ENCODE measurements around the gene LPAR2. TPM values are rescaled to one million over a fixed set of nuclear protein-coding genes. Genes with fewer than 3 reads are reported as not detected.

Gene LPAR2
- total and polyA plus RNA-seq, 2 donors (not counting 3 experiments of a cell fraction or from before 2014, with no cell fraction given), result 4.7 to 5.0 TPM

DNA sequence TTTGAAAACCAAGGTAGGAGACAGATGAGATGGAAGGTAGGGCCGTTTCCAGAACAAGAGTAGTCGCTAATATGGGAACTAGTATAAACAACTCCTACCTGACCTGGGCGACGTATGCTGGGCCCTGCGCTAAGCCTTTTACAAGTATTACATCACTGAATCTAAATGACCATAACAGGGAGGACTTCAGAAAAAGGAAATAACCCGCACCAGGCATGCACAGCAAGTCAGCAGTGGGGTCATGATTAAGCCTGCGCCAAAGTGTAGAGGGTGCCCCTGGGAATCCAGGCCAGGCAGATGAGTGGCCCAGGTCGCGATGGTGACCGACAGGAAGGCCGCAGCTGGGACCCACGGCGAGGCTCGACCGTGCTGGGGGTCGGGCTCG lies 34.8 kb upstream of the LPAR2 start:
- no peaks in the 10 kb centered on the region for H3K9me1 ChIP-seq (replicated peaks; ENCODE audit: control insufficient read depth, extremely low read depth, insufficient read depth, low read length)

More for the DNA sequence above, 34.8 kb upstream of the LPAR2 start:
- peak overlapping the region; percentile 77 for H3K27ac ChIP-seq (ENCODE audit: insufficient read depth, low read depth, low read length)
- peaks cover 3% of the 10 kb centered on the region for H3K4me1 ChIP-seq (ENCODE audit: control insufficient read depth, extremely low read depth, insufficient read depth, low read length)
- H3K36me3 ChIP-seq (ENCODE audit: control insufficient read depth in 2 of 2, extremely low read depth in 1 of 2, insufficient read depth in 2 of 2, low read length in 2 of 2), result peaks cover 5 to 10% of the 10 kb centered on the region in 2 experiments
- FAIRE-seq (no peak), DNase-seq (ENCODE audit: low read depth, low spot score) (no peak)
- peaks cover 22% of the 10 kb centered on the region for H3K79me2 ChIP-seq (ENCODE audit: control insufficient read depth, insufficient read depth, low read length)
- dilution Hi-C loops (cut with MboI; ENCODE audit: extremely low pct_ligation_motif_present, low sequenced_read_pairs) (no loop called here), intact Hi-C loops (cut with micrococcal nuclease) (loop anchor here (1.0 to 10.0 kb wide), 3 partner anchors 113 to 242 kb away; partner anchors contain the start of gene ZNF93)
- no TSS peak for BruUV-seq (replicated peaks)
- no peak for TF ChIP-seq MYC (IDR thresholded peaks at IDR 0.05; ENCODE audit: low read depth, low read length)
- no peak for TF ChIP-seq JUN (IDR thresholded peaks at IDR 0.05; ENCODE audit: borderline replicate concordance, insufficient read depth, insufficient read length, low read depth)
- no peak for TF ChIP-seq EZH2 (IDR thresholded peaks at IDR 0.05; ENCODE audit: borderline replicate concordance, low read depth, low read length, severe bottlenecking)
- TF ChIP-seq, protein P1, sequence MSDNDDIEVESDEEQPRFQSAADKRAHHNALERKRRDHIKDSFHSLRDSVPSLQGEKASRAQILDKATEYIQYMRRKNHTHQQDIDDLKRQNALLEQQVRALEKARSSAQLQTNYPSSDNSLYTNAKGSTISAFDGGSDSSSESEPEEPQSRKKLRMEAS (IDR thresholded peaks at IDR 0.05; ENCODE audit: insufficient read depth, insufficient read length), result no peak
- TF ChIP-seq, protein P2, sequence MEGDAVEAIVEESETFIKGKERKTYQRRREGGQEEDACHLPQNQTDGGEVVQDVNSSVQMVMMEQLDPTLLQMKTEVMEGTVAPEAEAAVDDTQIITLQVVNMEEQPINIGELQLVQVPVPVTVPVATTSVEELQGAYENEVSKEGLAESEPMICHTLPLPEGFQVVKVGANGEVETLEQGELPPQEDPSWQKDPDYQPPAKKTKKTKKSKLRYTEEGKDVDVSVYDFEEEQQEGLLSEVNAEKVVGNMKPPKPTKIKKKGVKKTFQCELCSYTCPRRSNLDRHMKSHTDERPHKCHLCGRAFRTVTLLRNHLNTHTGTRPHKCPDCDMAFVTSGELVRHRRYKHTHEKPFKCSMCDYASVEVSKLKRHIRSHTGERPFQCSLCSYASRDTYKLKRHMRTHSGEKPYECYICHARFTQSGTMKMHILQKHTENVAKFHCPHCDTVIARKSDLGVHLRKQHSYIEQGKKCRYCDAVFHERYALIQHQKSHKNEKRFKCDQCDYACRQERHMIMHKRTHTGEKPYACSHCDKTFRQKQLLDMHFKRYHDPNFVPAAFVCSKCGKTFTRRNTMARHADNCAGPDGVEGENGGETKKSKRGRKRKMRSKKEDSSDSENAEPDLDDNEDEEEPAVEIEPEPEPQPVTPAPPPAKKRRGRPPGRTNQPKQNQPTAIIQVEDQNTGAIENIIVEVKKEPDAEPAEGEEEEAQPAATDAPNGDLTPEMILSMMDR (IDR thresholded peaks at IDR 0.05; ENCODE audit: extremely low read depth in 1 of 2, insufficient read depth in 1 of 2, low read depth in 1 of 2, low read length in 2 of 2), result no peak
- no peak for TF ChIP-seq GATA2 (IDR thresholded peaks at IDR 0.05; ENCODE audit: insufficient read depth, insufficient read length, low read depth, low read length)
- no peak for TF ChIP-seq POLR2A (IDR thresholded peaks at IDR 0.05; ENCODE audit: low read depth, low read length)
- no peak for TF ChIP-seq FOS (IDR thresholded peaks at IDR 0.05; ENCODE audit: borderline replicate concordance, insufficient read depth, low read length)
- TF ChIP-seq POLR2AphosphoS5 (IDR thresholded peaks at IDR 0.05; ENCODE audit: insufficient read depth, low read depth, low read length), result no peak
- peak overlapping the region; percentile 67 for H2AFZ ChIP-seq (ENCODE audit: low read depth, low read length)
- H4K20me1 ChIP-seq (replicated peaks; ENCODE audit: control insufficient read depth, extremely low read depth, insufficient read depth, low read length), result no peaks in the 10 kb centered on the region
- no peaks in the 10 kb centered on the region for H3K27me3 ChIP-seq (ENCODE audit: control insufficient read depth in 2 of 2, insufficient read depth in 2 of 2, low read length in 2 of 2)
- peak overlapping the region; percentile 76 for H3K4me2 ChIP-seq (ENCODE audit: insufficient read depth, low read length)
- H3K9ac ChIP-seq (replicated peaks; ENCODE audit: extremely low read depth, insufficient read depth, low read length), result peak overlapping the region; percentile 84
- peak overlapping the region; percentile 3 to 57 (median 56) for H3K4me3 ChIP-seq (replicated peaks in 1 of 3; ENCODE audit: insufficient read depth in 1 of 3, low read depth in 1 of 3, low read length in 3 of 3)
- no peaks in the 10 kb centered on the region for H3K9me3 ChIP-seq (replicated peaks; ENCODE audit: control insufficient read depth, insufficient read depth, low read length)
- ChIA-PET CTCF (interaction anchor here (1.1 to 1.7 kb wide), 2 partner anchors 9 to 12 kb away, joined by 3 to 6 read pairs; no protein-coding TSS in a partner anchor), POLR2A (no interaction called here)

Data from endothelial cell of umbilical vein (primary cell).